Stimulated activated CD8-positive, alpha-beta memory T cell treated with anti-CD3 and anti-CD28 coated beads, Interleukin-12 subunit alpha, Interleukin-12 subunit beta, amount 100 ng/mL, for 24 hours (primary cell): ENCODE results near the gene SLC7A9.
"Not testable (repeated sequence)": the region's sequence is repeated elsewhere in the genome, so short reads cannot be mapped to it uniquely, and the experiment has no call there.

ENCODE experiments used
- DNase-seq: peaks from one replicate; pipeline ENCODE4 v3.0.0-alpha.2; 2020; ENCODE audit errors: extremely low read depth

Gene SLC7A9

GRCh38 chr19:32885255-32885654 is 15.7 kb upstream of the SLC7A9 start:
- DNase-seq, result not testable (repeated sequence)

GRCh38 chr19:32881766-32882165 is 12.2 kb upstream of the SLC7A9 start:
- no peak for DNase-seq

- DNase-seq, result no peak
These were observed 11.1 kb upstream of the SLC7A9 start for GRCh38 chr19:32880622-32881021.

GRCh38 chr19:32879741-32880140 is 10.2 kb upstream of the SLC7A9 start:
- no peak for DNase-seq

GRCh38 chr19:32878988-32879387 is 9.4 kb upstream of the SLC7A9 start:
- no peak for DNase-seq

GRCh38 chr19:32877977-32878745 is 8.6 kb upstream of the SLC7A9 start:
- no peak for DNase-seq

- DNase-seq, result no peak
These were observed 7.9 kb upstream of the SLC7A9 start for GRCh38 chr19:32877323-32877912.

- no peak for DNase-seq
These were observed 7.3 kb upstream of the SLC7A9 start for GRCh38 chr19:32876919-32877285.

- no peak for DNase-seq
These were observed 6.8 kb upstream of the SLC7A9 start for GRCh38 chr19:32876236-32876918.

- DNase-seq, result no peak
These were observed 5.9 kb upstream of the SLC7A9 start for GRCh38 chr19:32875428-32875827.

GRCh38 chr19:32874605-32875004 is 5.0 kb upstream of the SLC7A9 start:
- no peak for DNase-seq

GRCh38 chr19:32873247-32873959 is 3.8 kb upstream of the SLC7A9 start:
- DNase-seq, result no peak

- no peak for DNase-seq
These were observed 2.8 kb upstream of the SLC7A9 start for GRCh38 chr19:32872391-32872790.

GRCh38 chr19:32870981-32871451 is 1.4 kb upstream of the SLC7A9 start:
- DNase-seq, result no peak

- no peak for DNase-seq
These were observed 503 bp upstream of the SLC7A9 start for GRCh38 chr19:32869966-32870573.

GRCh38 chr19:32868206-32868950 is 1.2 kb downstream of the SLC7A9 start:
- DNase-seq, result no peak

- not testable (repeated sequence) for DNase-seq
These were observed 2.1 kb downstream of the SLC7A9 start for GRCh38 chr19:32867436-32867835.

GRCh38 chr19:32866564-32867265 is 2.9 kb downstream of the SLC7A9 start:
- DNase-seq, result no peak

- DNase-seq, result no peak
These were observed 3.5 kb downstream of the SLC7A9 start for GRCh38 chr19:32866061-32866460.

- no peak for DNase-seq
These were observed 4.2 kb downstream of the SLC7A9 start for GRCh38 chr19:32865326-32865725.
